GM12878 (cell line): Measurements from ENCODE around the gene TIGD1. TPM values are rescaled to one million over a fixed set of nuclear protein-coding genes. Genes with fewer than 3 reads are reported as not detected.

Source experiments
- ATAC-seq: fragments of 200-7000 bp; cut with Tn5 transposase; 3 replicates; pipeline ENCODE4 v1.9.1; 2020; ENCODE audit warnings: mild to moderate bottlenecking, moderate library complexity
- BruUV-seq: library from RNA; stranded (reverse); fragments of 400-500 nt; replicated peaks from 2 replicates; lab custom pipeline; 2021; lab: Mats Ljungman, UMichigan
- CTCF ChIA-PET: fragments of 300-600 bp; sonication (Branson Sonifier 250); formaldehyde crosslinking; extraction: SDS; loops from one replicate; lab custom pipeline; 2021; ENCODE audit warnings: inconsistent platforms; lab: Yijun Ruan, JAX
- POLR2A ChIA-PET: fragments of 350-600 bp; formaldehyde crosslinking; extraction: SDS; loops from one replicate; lab custom pipeline; 2021; ENCODE audit warnings: inconsistent platforms; lab: Charles Lee
- RAD21 ChIA-PET: fragments of 300-600 bp; sonication (Branson Sonifier 250); formaldehyde crosslinking; loops from one replicate; lab custom pipeline; 2023; ENCODE audit warnings: antibody characterized with exemption; ENCODE audit not compliant: unreplicated experiment; lab: Charles Lee
- SMC1A ChIA-PET: fragments of 300-600 bp; sonication (Branson Sonifier 250); formaldehyde crosslinking; loops from one replicate; lab custom pipeline; 2023; ENCODE audit not compliant: unreplicated experiment, uncharacterized antibody; lab: Charles Lee
- DNase-seq: peaks from one replicate; pipeline ENCODE4 v3.0.0-alpha.2; 2011; ENCODE audit warnings: low read depth, low spot score
- FAIRE-seq: peaks from 3 replicates; lab custom pipeline; 2011; peaks lifted over from hg19 to GRCh38; lab: Jason Lieb, UNC
- H2AFZ ChIP-seq: 2 replicates; pipeline ENCODE4 v1.6.0; 2011; ENCODE audit warnings: low read depth, low read length, control low read depth; ENCODE audit not compliant: control insufficient read depth
- H3K27ac ChIP-seq: 2 replicates; pipeline ENCODE4 v1.5.1; 2011; ENCODE audit warnings: control low read depth; ENCODE audit not compliant: control insufficient read depth, insufficient read depth
- H3K27me3 ChIP-seq, 2 experiments: replicated peaks in 1 of 2; 2 replicates each; pipeline versions ENCODE4 v1.6.0 to v1.6.1; 2011; ENCODE audit warnings: low read length in 1 of 2; ENCODE audit not compliant: control insufficient read depth in 2 of 2, insufficient read depth in 2 of 2
- H3K36me3 ChIP-seq, 2 experiments: 2 replicates each; pipeline ENCODE4 v1.5.1; 2011; ENCODE audit warnings: low read length in 1 of 2; ENCODE audit not compliant: control insufficient read depth in 2 of 2, insufficient read depth in 2 of 2
- H3K4me1 ChIP-seq: 2 replicates; pipeline ENCODE4 v1.6.1; 2011; ENCODE audit warnings: mild to moderate bottlenecking, low read length, moderate library complexity, mixed read lengths; ENCODE audit not compliant: control insufficient read depth, insufficient read depth
- H3K4me2 ChIP-seq: 2 replicates; pipeline ENCODE4 v1.6.0; 2011; ENCODE audit warnings: control low read depth; ENCODE audit not compliant: control insufficient read depth, insufficient read depth
- H3K4me3 ChIP-seq: fragments of 200-600 bp; sonication (generic); 2 replicates; pipeline ENCODE4 v1.5.1; 2016
- H3K79me2 ChIP-seq: 2 replicates; pipeline ENCODE4 v1.6.0; 2011; ENCODE audit warnings: low read length; ENCODE audit not compliant: control insufficient read depth, insufficient read depth
- H3K9ac ChIP-seq: 2 replicates; pipeline ENCODE4 v1.8.0; 2011; ENCODE audit warnings: low read length, control low read depth, mixed read lengths; ENCODE audit not compliant: control insufficient read depth, insufficient read depth
- H3K9me3 ChIP-seq: replicated peaks from 3 replicates; pipeline ENCODE4 v1.5.1; 2011; ENCODE audit warnings: mild to moderate bottlenecking, low read length; ENCODE audit not compliant: control insufficient read depth, insufficient read depth
- H4K20me1 ChIP-seq: 2 replicates; pipeline ENCODE4 v1.6.0; 2011; ENCODE audit not compliant: control insufficient read depth, insufficient read depth
- CTCF ChIP-seq, 3 experiments: IDR thresholded peaks in 2 of 3; conservative IDR thresholded peaks in 1 of 3; 2 replicates each; pipeline ENCODE4 v1.5.1; 2011; ENCODE audit warnings: low read depth in 3 of 3, low read length in 3 of 3, mild to moderate bottlenecking in 3 of 3, control low read depth in 2 of 3, moderate library complexity in 2 of 3, inconsistent platforms in 1 of 3, mixed read lengths in 1 of 3; ENCODE audit not compliant: control insufficient read depth in 2 of 3, insufficient read depth in 1 of 3; ENCODE audit errors: extremely low read depth in 1 of 3
- MEF2A ChIP-seq: IDR thresholded peaks from 2 replicates; pipeline ENCODE4 v1.6.1; 2011; ENCODE audit warnings: low read depth, mild to moderate bottlenecking, low read length, moderate library complexity; ENCODE audit not compliant: insufficient read depth
- MTA3 ChIP-seq: IDR thresholded peaks from 2 replicates; pipeline ENCODE4 v1.6.1; 2012; ENCODE audit warnings: low read length, inconsistent platforms, borderline replicate concordance
- WGBS: methylation state at CpG from one replicate; pipeline ENCODE4 v1.1.6; 2016; ENCODE audit warnings: low lambda C conversion rate; ENCODE audit not compliant: insufficient replicate concordance, insufficient coverage; ENCODE audit errors: missing lambda C conversion rate; 5-methylcytosine and 5-hydroxymethylcytosine counted together
- in situ Hi-C: fragments of 300-500 bp; cut with MboI; formaldehyde crosslinking; loops from 9 replicates; pipeline ENCODE4 v1.14.3; 2018; ENCODE audit warnings: mixed read lengths
- intact Hi-C: fragments of 100-400 bp; cut with micrococcal nuclease; formaldehyde crosslinking; loops from one replicate; pipeline ENCODE4 v1.14.2; 2022; ENCODE audit not compliant: unreplicated experiment
- polyA plus RNA-seq, 11 experiments: library from polyadenylated mRNA; depleted of rRNA in 4 of 11; unstranded in 6 of 11; stranded (reverse) in 5 of 11; fragments of >200 nt; fragmentation: Nextera tagmentation in 4 of 11; fragmentation: Illumina TruSeq in 1 of 11; extraction: Ambion mirVana in 4 of 11; extraction: Trizol in 1 of 11; gene quantifications; 1 replicate in 1 of 11; 2 replicates in 10 of 11; pipeline versions ENCODE4 v1.2.1 to v1.2.3, GENCODE V29; 2011 to 2016; ENCODE audit warnings: inconsistent platforms in 2 of 11, missing spikeins in 2 of 11, low read depth in 1 of 11
- total RNA-seq, 4 experiments: library from RNA; depleted of rRNA in 3 of 4; stranded (reverse); fragments of >200 nt in 3 of 4; fragmentation: Illumina TruSeq in 1 of 4; extraction: Trizol in 1 of 4; gene quantifications; 2 replicates each; pipeline versions ENCODE4 v1.2.1 to v1.2.3, GENCODE V29; 2013 to 2021

The TIGD1 gene
- total and polyA plus RNA-seq, 10 of the 15 experiments (the other 5 are each of a cell fraction or from before 2014, with no cell fraction given): 1.4 to 8.4 (median 5.6) TPM

GRCh38 chr2:232537079-232537478 is 13.3 kb downstream of the TIGD1 start:
- in situ Hi-C loops (no loop called here), intact Hi-C loops (no loop called here)
- Histone ChIP-seq H3K9me3 (peaks cover 6% of the 10 kb centered on the region; the same call in 2 of the 3 replicates), H3K27me3 (no peaks in the 10 kb centered on the region), H3K27ac (no peak overlapping the region), H3K79me2 (no peaks in the 10 kb centered on the region), H3K4me2 (no peak overlapping the region), H3K4me3 (no peak overlapping the region), H4K20me1 (no peaks in the 10 kb centered on the region), H3K4me1 (peaks cover 4% of the 10 kb centered on the region; the same call in 1 of the 2 replicates), H3K36me3 (no peaks in the 10 kb centered on the region), H2AFZ (no peak overlapping the region), H3K9ac (no peak overlapping the region)
- TF ChIP-seq MEF2A (no peak), MTA3 (no peak), CTCF (IDR thresholded peaks at IDR 0.05 in 2 of 3, conservative IDR thresholded peaks at IDR 0.05 in 1 of 3; ENCODE audit: control insufficient read depth in 2 of 3, extremely low read depth in 1 of 3, insufficient read depth in 1 of 3, low read depth in 3 of 3, low read length in 3 of 3) (peak; percentile 22 to 43 (median 38); a peak in 4 of 6 replicates)
- DNase-seq (no peak), ATAC-seq (peak; percentile 44; the same call in 2 of the 3 replicates), FAIRE-seq (no peak)
- 19% methylated on average over 5 of the region's 5 CpGs for WGBS
- RAD21 ChIA-PET: no interaction called here
- BruUV-seq: no TSS peak
- POLR2A ChIA-PET: no interaction called here
- SMC1A ChIA-PET: no interaction called here
- CTCF ChIA-PET: interaction anchor here (0.5 to 1.1 kb wide), 3 partner anchors 9 to 509 kb away, joined by 3 to 4 read pairs (median 3); no protein-coding TSS in a partner anchor
